GM04504 (cell line): ENCODE data around the gene IPO11.
"Not testable (repeated sequence)": the region's sequence is repeated elsewhere in the genome, so short reads cannot be mapped to it uniquely, and the experiment has no call there.

Source experiments
- DNase-seq: peaks from one replicate; pipeline ENCODE4 v3.0.0-alpha.2; 2012; ENCODE audit warnings: low read depth

IPO11 gene

DNA sequence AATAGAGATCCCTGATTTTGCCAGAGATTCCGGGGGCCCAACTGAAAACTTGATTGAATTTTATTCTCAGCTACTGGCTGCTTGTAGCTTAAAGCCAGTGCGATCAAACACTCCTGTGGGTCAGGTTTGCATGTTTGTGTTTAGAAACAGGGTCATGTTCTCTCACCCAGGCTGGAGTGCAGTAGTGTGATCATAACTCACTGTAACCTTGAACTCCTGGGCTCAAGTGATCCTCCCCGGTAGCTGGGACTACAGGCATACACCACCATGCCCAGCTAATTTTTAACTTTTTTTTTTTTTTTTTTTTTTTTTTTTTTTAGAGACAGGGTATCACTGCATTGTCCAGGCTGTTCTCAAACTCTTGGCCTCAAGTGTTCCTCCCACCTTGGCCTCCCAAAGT lies 232.7 kb downstream of the IPO11 start:
- DNase-seq = no peak

- no peak for DNase-seq
These were observed 234.7 kb downstream of the IPO11 start for GRCh38 chr5:62647241-62647640.

- no peak for DNase-seq
These were observed 236.5 kb downstream of the IPO11 start for GRCh38 chr5:62649025-62649424.

DNA sequence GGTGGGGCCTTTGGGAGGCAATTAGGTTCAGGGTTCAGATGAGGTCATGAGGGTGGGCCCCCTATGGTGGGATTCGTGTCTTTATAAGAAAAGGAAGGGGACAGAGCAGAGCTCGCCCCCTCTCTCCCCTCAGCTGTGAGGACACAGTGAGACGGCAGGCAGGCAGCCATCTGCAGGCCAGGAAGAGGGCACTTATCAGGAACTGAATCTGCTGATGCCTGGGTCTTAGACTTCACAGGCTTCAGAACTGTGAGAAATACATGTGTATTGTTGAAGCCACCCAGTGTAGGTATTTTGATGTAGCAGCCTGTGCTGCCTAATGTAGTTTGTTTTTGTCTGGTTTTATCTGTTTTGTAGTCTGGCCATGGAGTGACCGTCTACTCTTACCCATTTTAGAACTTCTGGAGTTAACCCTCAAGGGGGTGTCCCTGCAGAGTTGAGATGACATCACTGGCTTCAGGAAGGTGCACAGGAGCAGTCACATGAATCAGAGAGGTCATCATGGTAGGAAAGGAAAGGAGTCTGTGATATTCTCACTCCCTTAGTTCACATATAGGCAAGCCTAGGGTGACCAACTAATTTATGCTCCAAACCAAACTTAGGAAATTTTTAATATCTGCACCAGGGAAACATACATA lies 237.0 kb downstream of the IPO11 start:
- DNase-seq = no peak

DNA sequence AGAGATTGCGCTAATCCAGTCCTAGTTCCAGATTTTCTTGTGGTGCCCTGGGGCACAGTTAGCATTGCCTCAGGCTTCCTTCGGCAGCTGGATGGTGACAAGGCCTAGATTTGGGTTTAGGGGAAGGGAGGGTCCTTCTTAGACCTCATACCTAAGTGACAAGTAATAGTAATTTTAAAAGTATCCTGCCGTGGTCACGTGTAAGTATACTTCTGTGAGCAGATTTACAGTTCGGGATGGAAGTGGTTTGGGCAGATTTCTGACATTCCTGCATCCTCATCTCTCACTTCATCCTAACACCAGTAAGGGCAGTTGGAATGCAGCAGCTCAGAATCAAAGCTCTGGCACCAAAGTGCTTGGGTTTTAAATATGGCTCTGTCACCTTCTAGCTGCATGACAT lies 237.6 kb downstream of the IPO11 start:
- peak; percentile 17 for DNase-seq

DNA sequence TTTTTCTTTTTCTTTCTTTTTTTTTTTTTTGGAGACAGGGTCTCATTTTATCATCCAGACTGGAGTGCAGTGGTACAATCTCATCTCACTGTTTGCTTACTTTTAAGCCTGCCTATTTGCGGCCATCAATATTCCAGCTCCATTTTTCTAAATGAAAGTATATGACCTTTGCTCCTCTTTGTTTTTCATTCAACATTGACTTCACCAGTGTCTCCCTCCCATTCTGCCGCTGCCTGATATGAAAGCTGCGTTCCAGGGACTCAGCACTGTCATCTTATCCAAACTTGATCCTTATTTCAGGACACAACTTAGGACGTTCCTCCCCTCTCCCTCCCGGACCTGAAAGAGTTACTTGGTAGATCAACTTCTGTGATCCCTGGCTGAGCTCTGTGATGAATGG lies 239.7 kb downstream of the IPO11 start:
- no peak for DNase-seq

DNA sequence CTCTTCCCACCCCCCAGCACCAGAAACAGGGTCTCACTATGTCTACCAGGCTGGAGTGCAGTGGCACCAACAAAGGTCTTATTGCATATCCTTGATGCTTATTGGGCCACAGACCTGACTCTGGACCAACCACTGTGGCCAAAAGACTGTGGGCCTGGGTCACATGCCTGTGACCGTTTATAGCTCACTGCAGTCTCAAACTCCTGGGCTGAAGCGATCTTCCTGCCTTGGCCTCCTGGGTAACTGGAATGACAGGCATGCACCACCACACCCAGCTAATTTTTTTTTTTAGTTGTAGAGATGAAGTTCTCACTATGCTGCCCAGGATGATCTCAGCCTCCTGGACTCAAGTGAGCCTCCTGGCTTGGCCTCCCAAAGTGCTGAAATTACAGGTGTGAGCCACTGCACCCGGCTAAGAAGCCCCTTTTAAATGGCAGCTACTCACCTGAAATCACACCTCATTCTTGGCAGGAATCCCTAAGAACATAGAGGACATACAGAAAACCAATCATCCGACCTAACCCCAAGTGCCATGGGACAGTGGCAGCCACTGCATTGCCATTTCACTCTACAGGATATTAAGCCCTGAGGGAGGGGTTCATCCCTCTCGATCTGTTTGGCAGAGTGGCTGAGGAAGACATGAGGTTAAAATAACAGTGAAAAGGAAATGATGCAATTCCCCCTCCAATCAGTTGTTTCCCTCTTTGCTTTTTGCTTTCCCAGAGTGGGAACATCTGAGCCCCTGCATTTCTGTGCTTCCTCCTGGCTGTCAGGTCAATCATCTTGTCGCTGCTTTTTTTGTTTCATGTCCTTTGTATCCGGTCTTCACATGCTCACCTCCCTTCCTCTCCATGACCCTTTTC lies 240.7 kb downstream of the IPO11 start:
- no peak for DNase-seq

GRCh38 chr5:62653864-62654575 lies 241.5 kb downstream of the IPO11 start:
- no peak for DNase-seq

- DNase-seq = not testable (repeated sequence)
These were observed 245.2 kb downstream of the IPO11 start for GRCh38 chr5:62657772-62658171.

DNA sequence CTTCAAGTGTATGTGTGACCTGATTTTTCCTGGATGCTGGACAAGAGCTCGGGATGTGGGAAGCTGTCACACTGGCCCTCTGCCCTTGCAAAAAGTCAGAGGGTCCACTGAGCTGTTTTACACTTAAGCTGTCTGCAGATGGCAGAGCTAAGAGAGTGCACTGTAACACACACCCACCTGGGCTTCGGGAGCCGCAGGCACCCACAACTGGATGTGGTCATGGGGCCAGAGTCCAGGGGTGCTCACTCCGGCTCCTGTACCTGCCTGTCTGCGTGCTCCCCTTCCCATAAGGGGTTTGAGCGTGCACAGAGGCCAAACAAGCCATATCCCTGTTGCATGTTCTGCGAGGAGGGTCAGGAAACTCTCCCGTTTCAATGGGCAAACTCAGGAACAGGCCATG lies 248.6 kb downstream of the IPO11 start:
- no peak for DNase-seq

- no peak for DNase-seq
These were observed 250.0 kb downstream of the IPO11 start for GRCh38 chr5:62662521-62662920.

DNA sequence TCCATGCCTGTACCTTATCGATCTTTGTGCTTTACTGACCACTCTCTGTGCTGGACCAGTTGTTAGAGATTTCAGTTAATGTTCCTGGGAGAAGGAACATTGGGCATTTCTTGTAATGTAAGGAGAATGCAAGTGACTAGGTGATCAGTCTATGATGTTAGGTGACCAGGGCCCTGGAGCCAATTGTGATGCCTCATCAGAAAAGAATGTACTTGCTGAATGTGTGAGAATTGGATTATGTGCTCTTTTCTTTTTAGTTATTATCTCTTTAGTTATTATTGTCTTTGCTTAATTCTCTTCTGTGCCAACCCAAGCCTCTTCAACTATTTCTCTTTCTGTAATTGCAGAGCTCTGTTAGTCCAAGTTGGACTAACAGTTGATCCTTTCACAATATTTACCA lies 258.9 kb downstream of the IPO11 start:
- DNase-seq = no peak

GRCh38 chr5:62676596-62676995 lies 264.0 kb downstream of the IPO11 start:
- DNase-seq = not testable (repeated sequence)
